Left forelimb (tissue), 1 donor: ENCODE measurements around the gene KCNN3.

Source experiments
- DNase-seq: peaks from one replicate; pipeline ENCODE4 v3.0.0-alpha.2; 2018; ENCODE audit warnings: low spot score

KCNN3 gene

DNA sequence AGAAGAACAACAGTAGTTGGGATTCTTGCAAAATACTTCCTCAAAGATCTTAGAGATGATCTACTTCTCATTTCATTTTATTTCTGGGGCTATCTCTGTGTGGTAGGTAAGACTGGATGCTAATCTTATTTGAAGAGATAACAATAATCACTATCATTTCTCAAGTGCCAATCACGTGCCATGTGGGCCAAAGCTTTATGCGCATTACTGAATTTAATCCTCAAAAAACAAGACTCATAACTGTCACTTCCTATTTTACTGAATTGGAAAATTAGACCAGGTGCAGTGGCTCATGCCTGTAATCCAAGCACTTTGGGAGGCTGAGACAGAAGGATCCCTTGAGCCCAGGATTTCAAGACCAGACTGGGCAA is 121.7 kb downstream of the KCNN3 start:
- DNase-seq, result no peak

DNA sequence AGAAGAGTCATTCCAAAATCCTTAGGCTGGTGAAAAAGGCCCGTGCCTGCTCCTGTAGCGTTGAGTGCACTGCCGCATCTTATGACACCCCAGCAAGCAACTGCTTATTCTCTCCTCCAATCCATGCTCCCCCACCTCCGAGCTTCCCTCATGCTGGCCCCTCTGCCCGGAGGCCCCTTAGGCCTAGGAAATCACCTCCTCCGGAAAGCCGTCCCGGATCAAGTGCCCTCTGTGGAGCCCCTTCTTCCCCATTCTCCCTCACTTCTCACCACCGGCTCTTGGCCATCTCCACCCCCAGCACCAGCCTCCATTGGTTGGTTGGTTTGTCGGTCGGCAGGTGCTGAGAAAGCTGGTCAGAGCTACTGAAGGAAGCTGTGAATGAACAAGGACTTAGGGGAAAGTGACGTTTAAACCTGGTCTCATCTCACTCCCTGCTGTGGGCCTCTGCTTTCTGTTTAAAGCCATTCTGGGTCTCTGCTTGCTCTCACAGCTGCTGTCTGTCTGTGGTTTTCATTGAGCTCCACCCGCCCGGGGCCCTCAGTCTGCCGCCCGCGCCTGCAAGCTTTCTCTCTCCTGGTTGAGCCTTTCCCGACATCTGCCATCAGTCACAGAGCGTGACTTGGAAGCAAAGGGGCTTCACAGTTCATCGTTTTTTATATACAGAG is 122.2 kb downstream of the KCNN3 start:
- DNase-seq, result peak; percentile 81

DNA sequence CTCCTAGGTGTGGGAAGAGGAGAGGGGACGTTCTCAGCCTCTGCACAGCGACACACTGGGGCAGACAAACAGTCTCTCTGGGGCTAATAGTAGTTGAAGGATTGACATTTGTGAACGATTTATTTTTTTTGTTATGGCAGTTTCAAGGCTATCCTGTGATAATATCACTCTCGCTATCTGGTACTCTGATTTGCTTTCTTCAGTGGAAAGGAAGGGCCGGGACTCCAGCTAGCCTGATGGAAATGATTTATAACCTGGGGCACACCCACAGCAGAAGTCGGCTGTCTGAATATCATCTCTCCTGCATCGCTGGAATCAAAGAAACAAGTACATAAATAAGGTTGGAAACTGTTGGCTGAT is 122.7 kb downstream of the KCNN3 start:
- no peak for DNase-seq

DNA sequence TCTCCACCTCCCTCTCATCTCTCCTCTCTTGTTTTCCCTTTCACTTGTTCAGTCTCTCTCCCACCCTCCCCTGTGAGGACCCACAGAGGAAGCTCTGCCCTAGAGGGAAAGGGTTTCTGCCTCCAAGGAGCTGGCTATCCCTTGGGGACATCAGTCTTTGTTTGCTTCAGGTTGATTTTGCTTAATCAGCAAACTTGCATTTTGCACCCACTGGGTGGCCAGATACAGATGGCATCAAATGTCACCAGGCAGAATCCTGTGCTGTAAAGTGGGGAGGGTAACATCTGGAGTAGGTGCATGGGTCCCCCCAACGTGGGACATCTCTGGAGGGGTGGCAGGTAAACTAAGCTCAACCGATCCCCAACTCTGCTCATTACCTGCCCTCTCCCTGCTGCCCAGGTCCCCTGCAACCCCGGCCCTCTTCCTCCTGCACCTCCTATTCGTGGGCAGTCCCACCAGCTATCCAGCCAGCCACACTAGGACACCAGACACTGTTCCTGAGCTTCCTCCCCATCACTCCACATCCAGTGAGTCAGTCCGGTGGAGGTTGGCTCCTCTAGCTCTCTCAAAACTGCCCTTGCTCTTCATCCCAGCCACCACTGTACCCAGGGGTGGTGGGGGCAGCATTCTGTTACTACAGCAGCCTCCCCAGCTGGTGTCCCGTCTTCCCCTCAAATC is 123.3 kb downstream of the KCNN3 start:
- DNase-seq, result no peak

DNA sequence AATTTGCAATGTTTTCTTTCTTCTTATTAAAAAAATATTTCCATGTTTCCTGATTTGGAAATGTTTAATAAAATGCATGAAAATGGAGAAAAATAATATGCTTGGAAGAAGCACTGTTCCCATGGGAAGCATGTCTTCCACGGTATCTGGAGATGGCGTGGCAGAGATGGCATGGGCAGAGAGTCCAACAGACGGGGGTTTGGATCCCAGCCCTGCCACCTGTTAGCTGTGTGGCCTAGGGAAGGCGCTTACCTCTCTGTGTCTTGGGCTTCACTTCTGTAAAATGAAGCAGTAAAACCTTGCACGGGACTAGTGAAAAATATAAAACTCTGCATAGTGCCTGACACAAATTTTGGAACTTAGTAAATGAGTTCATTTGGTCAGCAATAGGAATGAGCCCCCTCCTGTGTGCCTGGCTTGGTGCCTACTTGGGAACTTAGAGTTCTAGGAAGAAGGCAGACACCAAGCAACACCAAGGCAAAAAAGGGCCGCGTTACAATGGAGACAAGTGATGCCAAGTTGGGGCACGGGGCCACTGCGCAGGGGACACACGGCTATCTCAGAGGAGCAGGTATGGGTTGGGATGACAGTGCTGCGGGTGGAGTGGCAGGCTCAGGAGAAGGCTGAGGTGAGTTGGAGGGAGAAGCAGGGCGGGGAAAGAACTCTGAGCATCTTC is 124.2 kb downstream of the KCNN3 start:
- DNase-seq, result no peak

DNA sequence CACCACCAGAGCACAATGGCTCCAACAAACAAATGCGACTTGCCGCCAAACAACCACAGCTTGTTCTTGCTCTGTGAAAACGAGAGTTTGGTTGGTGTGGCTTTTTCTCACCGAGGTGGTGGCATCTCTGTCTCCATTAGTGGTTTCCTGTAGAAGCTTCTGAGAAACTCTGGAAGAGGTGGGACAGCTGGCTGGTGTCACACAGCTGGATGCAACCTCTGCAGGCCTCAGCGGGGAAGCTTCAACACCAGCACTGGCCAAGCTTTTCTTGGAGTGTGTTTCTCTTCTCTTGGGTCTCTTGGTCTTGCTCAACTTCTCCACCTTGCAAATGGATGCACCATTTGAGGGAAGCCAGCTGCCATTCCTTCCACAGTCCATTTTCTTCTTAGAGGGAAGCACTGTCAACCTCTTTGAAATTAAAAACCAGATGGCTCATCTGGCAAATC is 124.8 kb downstream of the KCNN3 start:
- DNase-seq, result no peak

DNA sequence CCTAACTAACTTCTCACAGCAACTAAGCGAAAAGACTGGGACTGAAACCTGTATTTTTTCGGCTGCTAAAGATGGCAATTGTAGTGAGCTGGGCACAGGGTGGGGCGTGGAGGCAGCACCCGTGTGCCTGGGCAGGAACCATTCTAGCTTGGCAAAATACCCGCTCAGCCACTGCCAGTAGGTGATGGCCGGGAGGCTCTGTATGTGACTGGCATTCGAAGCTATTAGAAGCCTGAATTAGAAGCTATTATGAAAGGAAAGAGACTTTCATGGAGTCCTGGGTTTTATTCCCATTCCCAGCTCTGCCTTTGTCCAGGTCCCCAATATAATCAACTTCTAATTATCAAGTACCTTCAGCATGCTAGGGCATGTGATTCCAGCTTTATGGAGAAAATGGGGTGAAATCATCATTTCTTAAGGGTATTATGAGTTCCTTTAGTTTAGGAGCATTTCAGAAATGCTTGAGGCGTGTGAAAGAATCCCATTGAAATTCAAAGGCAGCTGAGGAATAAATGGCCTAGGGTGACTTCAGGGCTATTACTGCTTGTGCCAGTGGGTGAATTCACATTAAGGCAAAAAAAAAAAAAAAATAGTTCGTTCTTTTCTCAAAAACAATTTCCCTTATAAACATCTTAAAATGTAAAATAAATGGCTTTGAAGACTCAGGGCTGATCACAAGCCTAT is 125.6 kb downstream of the KCNN3 start:
- no peak for DNase-seq

DNA sequence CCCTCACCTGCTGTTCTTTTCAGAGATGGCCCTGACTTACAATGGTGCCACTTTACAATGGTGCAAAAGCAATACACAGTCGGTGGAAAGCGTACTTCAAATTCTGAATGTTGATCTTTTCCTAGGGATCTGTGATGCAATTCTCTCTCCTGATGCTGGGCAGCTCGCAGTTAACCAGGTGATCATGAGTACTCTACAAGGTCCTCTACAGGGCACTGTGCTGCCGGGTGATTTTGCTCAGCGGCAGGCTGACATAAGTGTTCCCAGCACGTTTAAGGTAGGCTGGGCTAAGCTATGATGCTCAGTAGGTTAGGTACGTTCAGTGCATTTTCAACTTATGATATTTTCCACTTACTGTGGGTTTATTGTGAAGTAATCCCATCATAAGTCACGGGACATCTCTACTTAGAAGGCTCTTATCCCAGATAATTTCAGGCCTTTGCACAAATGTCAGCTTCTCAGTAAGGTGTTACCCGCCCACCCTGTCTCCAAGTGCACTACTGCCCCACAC is 126.5 kb downstream of the KCNN3 start:
- DNase-seq, result no peak

DNA sequence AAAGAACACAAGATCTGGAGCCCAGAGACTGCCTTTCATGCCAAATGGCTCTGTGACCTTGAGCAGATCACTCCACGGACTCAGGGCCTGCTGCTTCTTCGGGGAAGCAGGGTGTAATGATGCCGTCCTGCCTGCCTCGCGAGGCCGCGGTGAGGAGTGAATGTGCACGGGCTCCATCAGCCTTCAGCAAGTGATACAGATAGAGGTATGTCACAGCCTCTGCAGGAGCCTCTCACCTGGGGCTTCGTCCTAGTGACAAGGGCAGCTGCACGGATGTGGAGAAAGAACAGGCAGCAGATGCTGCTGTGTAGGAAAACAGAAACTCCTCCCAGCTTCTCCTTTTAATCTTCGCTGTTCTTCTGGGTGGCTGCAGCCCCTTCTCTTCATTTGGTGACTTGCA is 127.5 kb downstream of the KCNN3 start:
- no peak for DNase-seq

DNA sequence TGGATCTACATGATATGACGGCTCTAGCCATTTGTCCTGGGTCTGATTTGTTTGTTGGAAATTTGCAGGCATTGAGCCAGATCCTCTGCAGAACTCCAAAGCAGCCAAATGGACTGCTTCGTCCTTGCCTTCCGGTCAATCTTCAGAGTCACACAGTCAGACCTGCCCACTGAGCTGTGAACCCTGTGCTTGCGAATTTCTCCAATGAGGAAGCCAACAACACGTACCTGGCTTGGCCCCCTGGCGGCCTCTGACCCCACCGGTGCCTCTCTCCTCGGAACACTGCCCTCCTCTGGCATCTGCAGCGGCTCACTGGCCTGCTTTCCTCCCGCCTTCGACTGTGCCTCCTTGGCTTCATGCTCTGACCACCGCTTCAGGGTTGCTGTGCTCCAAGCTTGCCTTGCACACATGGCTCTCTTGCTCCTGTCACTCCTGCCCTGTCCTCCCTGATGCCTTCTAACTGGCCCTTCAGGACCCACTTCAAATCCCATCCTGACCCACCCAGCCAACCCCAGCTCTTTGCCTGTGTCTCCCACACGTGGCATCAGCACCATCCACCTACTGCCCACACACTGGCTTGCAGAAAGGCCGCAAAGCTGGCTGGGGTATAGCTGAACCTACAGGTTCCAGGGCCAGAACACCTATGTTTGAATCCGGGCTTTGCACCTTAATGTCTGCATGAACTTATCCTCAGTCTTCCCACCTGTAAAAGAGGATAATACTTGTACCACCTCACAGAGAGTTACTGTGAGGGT is 128.2 kb downstream of the KCNN3 start:
- DNase-seq, result no peak

DNA sequence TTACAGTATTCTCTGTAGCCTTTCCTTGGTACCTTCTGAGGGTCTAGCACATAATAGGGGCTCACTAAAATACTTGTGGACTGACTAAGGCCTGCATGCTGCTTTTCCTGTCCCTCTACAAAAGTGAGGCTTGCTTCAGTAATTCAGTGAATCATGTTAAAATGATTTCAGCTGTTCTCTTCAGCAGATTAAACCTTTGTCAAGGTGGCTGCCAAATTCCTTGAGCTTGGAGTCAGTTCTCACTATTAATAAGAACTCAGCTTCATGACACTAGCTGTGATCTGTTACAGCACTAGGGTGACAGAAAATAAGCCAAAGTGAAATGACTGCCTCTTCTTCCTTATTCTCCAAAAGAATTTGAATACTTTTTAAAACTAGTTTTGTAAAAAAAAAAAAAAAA is 128.8 kb downstream of the KCNN3 start:
- no peak for DNase-seq

DNA sequence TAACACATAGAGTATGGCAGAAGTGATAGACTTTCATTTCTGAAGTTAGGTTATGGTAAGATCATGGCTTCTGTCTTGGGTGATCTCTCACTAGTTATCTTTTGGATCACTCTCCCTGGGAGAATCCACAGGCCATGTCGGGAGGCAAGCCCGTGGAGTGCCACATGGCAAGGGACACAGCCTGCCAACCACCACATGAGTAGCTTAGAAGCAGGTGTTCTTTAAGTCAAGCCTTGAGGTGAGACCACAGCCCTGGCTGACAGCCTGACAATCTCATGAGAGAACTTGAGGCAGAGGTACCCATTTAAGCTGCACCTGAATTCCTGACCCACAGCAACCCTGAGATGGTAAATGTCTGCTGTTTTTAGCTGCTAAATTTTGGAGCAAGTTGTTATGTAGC is 130.4 kb downstream of the KCNN3 start:
- DNase-seq, result no peak

DNA sequence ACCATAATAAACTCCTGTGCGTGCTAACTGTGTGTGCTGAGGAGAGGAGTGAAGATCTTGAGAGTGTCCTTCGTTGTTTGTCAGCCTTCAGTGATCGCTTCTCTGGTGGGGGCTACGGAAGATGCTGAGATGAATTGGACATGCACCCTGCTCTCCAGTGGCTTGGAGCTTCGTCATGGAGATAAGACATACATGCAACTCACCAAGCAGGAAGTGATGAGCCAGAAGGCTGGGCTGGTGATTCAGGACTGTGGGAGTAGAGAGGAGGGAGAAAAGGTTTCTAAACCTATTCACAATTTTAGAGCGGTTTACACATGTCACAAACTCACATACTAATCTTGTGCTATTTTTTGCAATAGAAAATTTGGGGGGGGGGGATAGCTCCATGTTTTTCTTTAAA is 133.2 kb downstream of the KCNN3 start:
- DNase-seq, result no peak

DNA sequence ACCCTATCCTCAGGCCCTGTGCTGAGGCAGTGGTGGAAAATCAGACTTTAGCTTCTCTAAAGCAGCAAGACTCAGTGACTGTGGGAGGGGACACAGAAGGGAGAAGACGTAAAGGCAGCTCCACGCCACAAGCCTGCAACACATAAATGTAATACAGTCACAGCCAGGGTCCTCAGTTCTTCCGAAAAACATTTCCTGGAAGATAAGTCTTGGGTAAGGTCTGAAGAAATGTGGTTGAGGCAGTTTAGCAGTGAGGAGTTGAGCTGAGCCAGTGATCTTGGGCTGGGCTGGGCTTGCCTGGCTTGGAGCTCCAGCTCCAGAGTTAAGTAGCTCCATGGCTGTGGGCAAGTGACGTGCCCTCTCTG is 134.3 kb downstream of the KCNN3 start:
- no peak for DNase-seq

DNA sequence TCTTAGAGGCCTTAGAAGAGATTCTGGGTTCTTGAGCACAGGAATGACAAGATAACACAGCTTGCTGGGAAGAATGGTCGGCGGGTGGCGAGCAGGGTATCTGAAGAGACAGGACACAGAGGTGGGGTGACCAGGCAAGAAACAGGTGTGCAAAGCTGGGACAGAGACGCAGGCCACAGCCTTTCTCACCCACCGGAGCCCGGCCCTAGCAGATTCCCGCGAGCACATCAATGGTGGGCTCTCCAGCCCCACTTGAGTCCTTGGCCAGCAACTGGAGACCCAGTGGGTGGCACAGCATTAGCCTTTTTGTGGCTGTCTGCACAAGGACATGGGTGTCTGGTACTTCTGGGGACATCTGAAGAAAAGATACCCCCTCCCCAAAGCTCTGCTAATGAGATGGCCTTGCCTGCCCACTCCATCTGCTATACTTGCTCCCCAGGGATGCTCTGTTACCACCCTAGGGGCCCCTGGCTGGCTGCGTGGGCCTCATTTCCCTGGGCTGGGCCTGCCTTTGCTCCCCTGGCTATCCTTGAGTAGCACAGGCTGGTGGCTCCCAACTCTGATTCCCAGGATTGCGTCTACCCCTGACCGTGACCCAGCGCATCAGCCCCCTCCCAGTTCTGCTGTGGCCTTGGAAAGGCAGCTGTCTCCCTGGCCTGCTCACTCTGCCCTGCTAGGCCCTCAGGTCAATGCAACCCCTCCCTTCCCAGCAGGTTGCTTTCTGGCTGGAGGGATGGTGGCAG is 134.8 kb downstream of the KCNN3 start:
- no peak for DNase-seq

DNA sequence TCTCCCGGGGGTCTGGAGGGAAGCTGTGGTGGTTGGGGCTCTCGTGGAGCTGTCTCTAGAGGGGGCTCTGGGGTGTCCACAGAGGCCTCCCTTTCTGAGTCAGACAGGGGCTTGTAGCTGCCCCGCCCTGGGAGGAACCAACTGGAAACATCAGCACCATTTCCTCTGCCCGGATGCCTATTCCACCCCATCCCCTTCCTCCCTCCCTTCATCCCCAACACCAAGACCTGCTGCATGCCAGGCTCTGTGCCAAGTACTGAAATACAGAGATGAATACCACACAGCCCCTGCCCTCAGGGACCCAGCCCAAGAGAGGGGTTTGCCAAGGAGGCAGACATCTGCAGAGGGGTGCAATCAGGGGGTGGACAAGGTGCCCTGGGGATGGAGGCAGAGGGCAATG is 136.5 kb downstream of the KCNN3 start:
- no peak for DNase-seq

DNA sequence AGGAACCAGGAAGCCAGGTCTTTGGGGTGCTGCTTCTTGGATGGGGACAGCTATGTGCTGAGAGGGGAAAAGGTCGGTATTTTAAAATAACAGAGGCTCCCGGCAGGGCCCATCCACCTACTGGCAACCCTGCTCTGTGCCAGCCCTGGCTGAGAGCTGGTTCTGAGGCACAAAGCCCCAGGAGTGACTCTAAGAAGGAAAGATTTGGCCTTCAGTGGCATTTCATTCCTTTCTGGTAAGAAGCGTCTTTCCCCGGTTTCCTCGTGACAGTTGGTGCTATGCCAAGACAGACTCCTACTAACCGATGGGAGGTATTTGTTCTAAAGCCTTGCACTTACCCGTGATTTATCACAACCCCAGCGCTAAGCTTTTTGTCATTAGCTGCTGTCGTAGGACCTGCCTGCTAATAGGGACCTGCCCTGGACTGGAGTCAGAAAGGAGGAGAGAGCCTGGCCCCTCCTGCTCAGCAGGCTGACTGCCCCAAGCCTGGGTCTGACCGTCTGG is 139.0 kb downstream of the KCNN3 start:
- no peak for DNase-seq

DNA sequence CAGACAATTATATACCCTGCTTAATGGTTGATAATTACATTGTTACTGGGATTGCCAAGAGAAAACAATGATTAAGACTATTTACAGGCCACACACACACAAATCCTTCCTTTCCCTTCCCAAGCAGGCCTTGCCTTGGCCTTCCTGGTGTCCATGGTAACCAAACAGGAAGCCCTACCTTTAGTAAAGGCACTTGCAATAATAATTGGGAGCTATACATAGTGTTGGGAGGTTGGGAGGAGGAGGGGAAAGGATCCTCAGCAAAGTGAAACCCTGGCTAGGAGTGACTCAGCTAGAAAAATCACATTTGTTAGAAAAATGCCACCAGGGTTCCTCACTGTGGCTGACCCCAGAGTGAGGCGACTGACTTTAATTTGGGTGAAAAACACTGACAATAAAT is 139.8 kb downstream of the KCNN3 start:
- DNase-seq, result no peak

DNA sequence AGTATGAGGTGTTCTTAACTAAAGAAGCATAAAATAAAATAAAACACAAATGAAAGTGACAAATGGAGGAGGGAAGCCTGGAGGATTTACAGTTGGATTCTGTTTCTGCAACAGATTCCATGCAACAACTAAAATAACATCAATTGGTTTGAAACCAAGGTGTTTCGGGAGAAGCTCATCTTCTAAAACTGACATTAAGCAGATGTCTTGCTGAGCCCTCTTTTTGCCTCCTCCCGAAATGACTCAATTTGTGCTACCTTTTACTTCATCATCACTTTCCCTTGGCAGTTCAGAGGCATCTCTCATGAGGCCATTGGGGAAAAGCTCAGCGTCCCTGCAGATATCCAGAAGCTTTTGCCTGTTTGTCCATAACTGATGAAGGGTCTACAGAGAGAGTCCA is 140.5 kb downstream of the KCNN3 start:
- DNase-seq, result no peak

DNA sequence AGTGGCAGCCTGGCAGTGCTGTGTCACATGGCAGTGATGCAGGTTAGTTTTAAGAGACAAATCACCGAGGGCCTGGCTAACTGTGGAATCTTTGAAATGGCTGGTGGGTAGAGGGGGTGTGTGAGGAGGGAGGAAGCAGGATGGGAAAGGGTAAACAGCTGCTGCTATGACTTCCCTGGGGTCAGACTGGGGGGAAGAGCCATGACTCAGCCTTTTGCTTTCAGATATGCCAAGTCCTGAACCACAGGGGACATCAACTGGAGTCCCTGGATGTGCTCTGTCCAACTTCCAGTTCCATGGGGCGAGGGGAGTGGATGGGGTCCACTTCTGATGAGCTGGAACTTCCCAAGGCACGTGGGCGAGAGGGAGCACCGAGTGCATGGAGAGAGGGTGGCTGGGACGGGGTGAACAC is 141.0 kb downstream of the KCNN3 start:
- DNase-seq, result no peak
